Stomach smooth muscle (tissue), 2 donors: ENCODE measurements around the gene PMEPA1.

Experiments
- H3K27ac ChIP-seq: one replicate; pipeline ENCODE4 v1.7.0; 2013; ENCODE audit warnings: mild to moderate bottlenecking, low read length, inconsistent platforms
- H3K27me3 ChIP-seq, 2 donors: one replicate each; pipeline ENCODE4 v1.7.0; 2013; ENCODE audit warnings: low read length in 2 of 2; ENCODE audit not compliant: insufficient read depth in 2 of 2, control insufficient read depth in 1 of 2
- H3K36me3 ChIP-seq, 2 donors: one replicate each; pipeline ENCODE4 v1.7.0; 2013; ENCODE audit warnings: low read length in 2 of 2; ENCODE audit not compliant: control insufficient read depth in 2 of 2, insufficient read depth in 2 of 2
- H3K4me1 ChIP-seq: one replicate; pipeline ENCODE4 v1.7.0; 2013; ENCODE audit warnings: low read length; ENCODE audit not compliant: control insufficient read depth, insufficient read depth
- H3K4me3 ChIP-seq, 2 donors: one replicate each; pipeline ENCODE4 v1.7.0; 2013; ENCODE audit warnings: low read length in 2 of 2
- H3K9ac ChIP-seq, 2 donors: one replicate each; pipeline ENCODE4 v1.7.0; 2013; ENCODE audit warnings: low read length in 2 of 2, mild to moderate bottlenecking in 1 of 2
- H3K9me3 ChIP-seq, 2 donors: one replicate each; pipeline ENCODE4 v1.7.0; 2013; ENCODE audit warnings: low read length in 2 of 2; ENCODE audit not compliant: control insufficient read depth in 2 of 2
- donor health status: healthy.
- donor health status: Pancreatic carcinoma.

Gene PMEPA1

DNA sequence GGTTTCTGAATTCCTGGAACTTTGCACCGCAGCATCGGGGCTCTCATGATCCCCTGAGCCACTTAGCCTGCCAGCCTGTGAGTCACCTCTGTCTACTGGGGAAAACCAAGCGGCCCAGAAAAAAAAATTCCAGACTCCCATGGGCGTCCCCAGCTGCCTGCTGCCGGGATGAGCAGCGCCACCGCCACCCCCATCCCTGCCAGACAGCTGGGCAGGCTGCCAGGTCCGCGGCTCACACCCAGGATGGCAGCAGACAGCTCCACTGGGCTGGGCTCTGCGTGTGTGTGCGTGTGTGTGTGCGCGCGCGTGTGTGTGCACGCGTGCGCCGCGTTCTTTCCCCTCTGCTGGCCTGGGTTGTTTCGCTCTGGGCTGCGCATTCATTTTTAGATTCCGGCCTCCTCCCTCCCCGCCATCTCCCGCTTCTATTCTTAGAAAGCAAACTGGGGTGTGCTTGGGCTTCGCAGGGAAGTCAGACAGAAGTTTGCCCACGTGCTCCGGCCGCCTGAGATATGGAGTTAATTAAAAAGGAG, 38.9 kb upstream of the PMEPA1 start:
- no peaks in the 10 kb centered on the region for H3K36me3 ChIP-seq
- peaks cover 29% of the 10 kb centered on the region for H3K4me1 ChIP-seq
- no peaks in the 10 kb centered on the region for H3K9me3 ChIP-seq
- H3K4me3 ChIP-seq = peak overlapping the region; percentile 12 to 69
- H3K27ac ChIP-seq = peak overlapping the region; percentile 77
- no peaks in the 10 kb centered on the region for H3K27me3 ChIP-seq
- H3K9ac ChIP-seq = peak overlapping the region; percentile 36 to 56

GRCh38 chr20:57747861-57748481, 38.2 kb upstream of the PMEPA1 start:
- Histone ChIP-seq H3K9me3 (no peaks in the 10 kb centered on the region), H3K27me3 (no peaks in the 10 kb centered on the region), H3K9ac (peak overlapping the region in 1 of 2 donors; percentile 56), H3K27ac (peak overlapping the region; percentile 77), H3K4me3 (peak overlapping the region; percentile 12 to 69), H3K4me1 (peaks cover 26% of the 10 kb centered on the region), H3K36me3 (no peaks in the 10 kb centered on the region)

DNA sequence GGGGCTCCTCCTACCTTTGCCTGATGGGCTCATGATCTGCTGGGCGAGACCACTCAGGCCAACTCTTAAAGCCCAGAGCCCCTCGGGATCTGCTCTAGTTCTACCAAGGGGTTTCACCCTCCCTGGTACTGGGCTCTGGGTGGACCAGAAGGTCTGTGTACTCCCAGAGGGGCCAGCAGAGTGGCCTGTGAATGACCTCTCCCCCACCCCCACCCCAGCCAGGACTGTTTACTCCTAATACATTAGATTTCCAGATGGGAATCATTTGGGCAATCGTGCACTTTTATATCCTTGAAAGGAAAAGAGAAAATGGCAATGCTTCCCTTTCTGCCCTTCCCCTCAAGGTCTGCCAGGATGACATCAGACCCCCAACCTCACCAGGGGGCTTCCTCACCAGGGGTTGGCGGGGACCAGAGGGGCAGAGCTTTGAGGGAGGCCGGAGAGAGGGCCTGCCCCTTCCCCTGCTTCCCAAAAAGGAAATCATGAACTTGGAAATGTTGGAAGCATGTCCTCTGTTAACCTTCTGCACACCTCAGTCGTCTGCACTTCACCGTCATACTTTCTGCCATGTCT, 37.1 kb upstream of the PMEPA1 start:
- Histone ChIP-seq H3K36me3 (no peaks in the 10 kb centered on the region), H3K4me3 (no peak overlapping the region), H3K27ac (peak overlapping the region; percentile 31), H3K9me3 (no peaks in the 10 kb centered on the region), H3K4me1 (peaks cover 26% of the 10 kb centered on the region), H3K27me3 (no peaks in the 10 kb centered on the region), H3K9ac (no peak overlapping the region)

DNA sequence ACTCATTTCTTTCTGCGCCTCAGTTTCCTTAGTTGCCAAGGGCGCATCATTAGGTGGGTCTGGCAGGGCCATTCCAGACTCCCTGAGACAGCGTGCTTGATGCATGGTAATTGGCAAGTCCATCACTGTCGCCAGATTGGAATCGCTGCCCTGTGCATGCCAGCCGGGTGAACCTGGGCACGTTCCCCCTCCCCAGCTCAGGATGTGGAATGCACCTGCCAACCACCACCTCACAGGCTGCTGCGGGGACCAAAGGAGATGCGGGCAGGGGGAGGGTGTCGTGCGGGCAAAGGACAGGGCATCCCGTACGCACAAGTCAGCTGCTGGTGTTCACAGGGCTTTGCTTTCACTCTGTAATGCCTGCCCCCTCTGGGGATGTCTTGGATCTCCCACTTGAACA, 36.4 kb upstream of the PMEPA1 start:
- Histone ChIP-seq H3K9me3 (no peaks in the 10 kb centered on the region), H3K27me3 (no peaks in the 10 kb centered on the region), H3K27ac (peak overlapping the region; percentile 31), H3K36me3 (no peaks in the 10 kb centered on the region), H3K4me3 (no peak overlapping the region), H3K9ac (no peak overlapping the region), H3K4me1 (peaks cover 26% of the 10 kb centered on the region)

GRCh38 chr20:57744206-57744605, 34.4 kb upstream of the PMEPA1 start:
- Histone ChIP-seq H3K4me3 (no peak overlapping the region), H3K36me3 (no peaks in the 10 kb centered on the region), H3K27ac (no peak overlapping the region), H3K4me1 (peaks cover 17% of the 10 kb centered on the region), H3K9ac (no peak overlapping the region), H3K9me3 (no peaks in the 10 kb centered on the region), H3K27me3 (no peaks in the 10 kb centered on the region)

GRCh38 chr20:57743450-57744095, 33.8 kb upstream of the PMEPA1 start:
- H3K4me1 ChIP-seq = peaks cover 11% of the 10 kb centered on the region
- H3K27ac ChIP-seq = no peak overlapping the region
- no peaks in the 10 kb centered on the region for H3K27me3 ChIP-seq
- no peaks in the 10 kb centered on the region for H3K9me3 ChIP-seq
- no peak overlapping the region for H3K9ac ChIP-seq
- no peak overlapping the region for H3K4me3 ChIP-seq
- no peaks in the 10 kb centered on the region for H3K36me3 ChIP-seq

DNA sequence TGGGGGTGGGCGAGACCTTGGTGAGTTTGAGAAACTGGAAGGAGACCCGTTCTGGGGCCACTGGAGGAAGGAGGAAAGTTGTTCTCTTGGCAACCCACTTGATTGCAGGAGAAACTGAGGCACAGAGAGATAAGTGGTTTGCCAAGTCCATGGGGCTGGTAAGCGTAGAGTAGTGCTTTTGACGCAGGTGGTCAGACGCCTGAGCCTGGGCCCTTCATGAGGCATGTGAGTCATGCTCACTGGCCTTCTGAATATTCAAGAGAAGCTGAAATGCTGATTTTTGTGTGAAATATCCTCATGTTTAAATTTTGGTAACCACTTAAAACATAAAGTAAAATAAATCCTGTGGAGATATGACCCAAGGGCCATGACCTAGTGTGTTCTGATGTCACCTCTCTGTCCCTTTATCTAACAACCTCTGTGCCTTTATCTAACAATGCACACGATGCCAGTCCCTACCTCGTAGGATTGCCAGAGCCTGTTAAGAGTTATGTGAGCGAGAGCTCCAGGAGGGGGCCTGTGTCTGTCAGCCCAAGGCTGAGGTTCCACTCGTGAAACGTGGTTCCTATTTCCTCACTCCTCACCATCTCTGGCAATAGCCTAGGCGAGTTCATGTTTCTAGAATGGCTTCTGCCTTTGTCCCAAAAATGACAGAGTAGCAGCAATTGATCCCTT, 32.8 kb upstream of the PMEPA1 start:
- H3K9ac ChIP-seq = no peak overlapping the region
- peaks cover 2% of the 10 kb centered on the region for H3K4me1 ChIP-seq
- no peaks in the 10 kb centered on the region for H3K27me3 ChIP-seq
- no peaks in the 10 kb centered on the region for H3K36me3 ChIP-seq
- H3K27ac ChIP-seq = no peak overlapping the region
- H3K9me3 ChIP-seq = no peaks in the 10 kb centered on the region
- H3K4me3 ChIP-seq = no peak overlapping the region

- no peaks in the 10 kb centered on the region for H3K9me3 ChIP-seq
- H3K27ac ChIP-seq = no peak overlapping the region
- H3K9ac ChIP-seq = no peak overlapping the region
- no peaks in the 10 kb centered on the region for H3K27me3 ChIP-seq
- H3K4me1 ChIP-seq = no peaks in the 10 kb centered on the region
- H3K4me3 ChIP-seq = no peak overlapping the region
- H3K36me3 ChIP-seq = no peaks in the 10 kb centered on the region
Observed at GRCh38 chr20:57738484-57738883, 28.7 kb upstream of the PMEPA1 start.

DNA sequence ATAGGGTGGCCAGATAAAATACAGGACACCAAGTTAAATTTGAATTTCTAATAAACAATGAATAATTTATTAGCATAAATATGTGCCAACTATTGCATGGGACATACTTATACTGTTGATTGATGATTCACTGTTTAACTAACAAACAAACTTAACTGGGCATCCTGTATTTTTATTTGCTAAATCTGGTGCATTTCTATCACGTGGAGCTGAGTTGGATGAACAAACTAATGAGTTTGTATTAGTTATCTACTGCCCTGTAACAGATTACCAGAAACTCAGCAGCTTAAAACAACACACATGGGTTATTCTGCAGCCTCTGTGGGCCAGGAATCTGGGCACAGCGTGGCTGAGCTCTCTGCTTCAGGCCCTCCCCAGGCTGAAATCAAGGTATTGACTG, 28.2 kb upstream of the PMEPA1 start:
- Histone ChIP-seq H3K27me3 (no peaks in the 10 kb centered on the region), H3K4me1 (no peaks in the 10 kb centered on the region), H3K9me3 (no peaks in the 10 kb centered on the region), H3K27ac (no peak overlapping the region), H3K36me3 (no peaks in the 10 kb centered on the region), H3K9ac (no peak overlapping the region), H3K4me3 (no peak overlapping the region)

- H3K27me3 ChIP-seq = no peaks in the 10 kb centered on the region
Observed at GRCh38 chr20:57737349-57737748, 27.5 kb upstream of the PMEPA1 start.

More at GRCh38 chr20:57737349-57737748, 27.5 kb upstream of the PMEPA1 start:
- no peak overlapping the region for H3K27ac ChIP-seq
- H3K36me3 ChIP-seq = no peaks in the 10 kb centered on the region
- no peak overlapping the region for H3K9ac ChIP-seq
- no peak overlapping the region for H3K4me3 ChIP-seq
- no peaks in the 10 kb centered on the region for H3K4me1 ChIP-seq
- no peaks in the 10 kb centered on the region for H3K9me3 ChIP-seq
